ENCODE data around the gene CPPED1.
A peak's percentile ranks its signal among the peaks of the same experiment; 100 is the strongest.

CPPED1 gene

DNA sequence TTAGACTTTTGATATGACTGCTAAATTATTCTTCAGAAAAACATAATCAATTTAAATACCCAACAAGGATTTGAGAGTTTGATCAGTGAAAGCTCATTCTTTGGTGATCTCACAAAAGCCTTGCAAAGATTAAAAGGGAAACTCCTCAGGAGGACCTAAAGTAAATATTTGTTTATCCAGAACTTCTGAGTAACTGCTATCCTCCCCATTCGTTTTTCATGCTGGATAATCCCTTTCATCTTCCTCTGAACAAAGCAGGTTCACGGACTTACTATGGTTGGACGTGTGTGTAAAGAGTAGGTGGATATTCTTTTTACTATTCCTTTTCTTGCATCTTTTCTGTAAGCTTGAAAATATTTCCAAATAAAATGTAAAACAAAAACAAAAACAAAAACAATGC, 124.7 kb downstream of the CPPED1 start:
- no peak for DNase-seq

DNA sequence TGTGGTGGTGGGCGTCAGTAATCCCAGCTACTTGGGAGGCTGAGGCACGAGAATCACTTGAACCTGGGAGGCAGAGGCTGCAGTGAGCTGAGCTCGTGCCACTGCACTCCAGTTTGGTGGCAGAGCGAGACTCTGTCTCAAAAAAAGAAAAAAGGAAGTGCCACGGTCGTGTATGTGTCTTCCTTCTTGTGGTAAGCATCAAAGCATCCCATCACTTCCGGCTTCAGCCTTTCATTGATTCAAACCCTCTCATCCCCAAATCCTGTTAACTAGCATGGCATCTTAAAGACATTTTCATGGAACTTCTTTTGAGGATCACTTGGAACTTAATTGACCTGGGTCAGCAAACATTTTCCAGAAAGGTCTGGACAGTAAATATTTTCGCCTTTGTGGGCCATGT, 126.2 kb downstream of the CPPED1 start:
- no peak for DNase-seq

DNA sequence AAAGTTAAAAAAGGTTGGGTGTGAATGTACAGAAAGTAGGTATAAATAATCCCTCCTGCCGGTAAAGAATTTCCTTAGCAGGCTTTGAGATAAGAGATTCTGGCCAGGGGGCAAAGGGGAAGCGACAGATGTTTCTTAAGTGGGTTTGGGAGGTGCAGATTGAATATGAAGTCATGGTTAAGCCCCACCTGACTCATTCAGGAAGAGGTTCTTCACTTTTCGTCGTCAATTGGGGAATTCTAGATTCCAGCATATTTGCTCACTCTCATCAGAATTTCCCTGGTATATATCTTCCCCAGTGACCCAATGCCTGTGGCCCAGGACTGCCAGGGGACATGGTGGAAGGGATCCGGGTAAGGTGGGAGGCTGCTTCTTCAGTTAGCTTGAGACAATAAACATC, 127.8 kb downstream of the CPPED1 start:
- DNase-seq, result no peak

- DNase-seq, result no peak
These were observed 128.6 kb downstream of the CPPED1 start for GRCh38 chr16:12675046-12675445.

- no peak for DNase-seq
These were observed 129.2 kb downstream of the CPPED1 start for GRCh38 chr16:12674524-12674923.

GRCh38 chr16:12674071-12674470, 129.6 kb downstream of the CPPED1 start:
- DNase-seq, result no peak

DNA sequence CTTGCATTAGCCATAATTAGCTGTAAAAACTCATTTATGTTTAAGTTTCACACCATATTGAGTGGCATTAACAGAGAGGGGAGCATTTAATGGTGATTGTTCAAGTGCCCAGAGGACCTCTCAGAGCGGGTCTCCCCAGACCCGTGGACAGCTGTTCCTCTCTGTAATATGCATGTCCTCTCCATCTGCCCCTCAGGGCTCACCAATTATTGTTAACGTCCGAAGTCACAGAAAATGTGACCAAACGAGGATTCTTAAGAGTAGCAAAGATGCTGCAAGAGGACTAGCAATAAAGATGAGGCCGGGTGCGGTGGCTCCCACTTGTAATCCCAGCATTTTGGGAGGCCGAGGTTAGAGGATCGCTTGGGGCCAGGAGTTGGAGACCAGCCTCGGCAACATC, 130.2 kb downstream of the CPPED1 start:
- DNase-seq, result no peak

DNA sequence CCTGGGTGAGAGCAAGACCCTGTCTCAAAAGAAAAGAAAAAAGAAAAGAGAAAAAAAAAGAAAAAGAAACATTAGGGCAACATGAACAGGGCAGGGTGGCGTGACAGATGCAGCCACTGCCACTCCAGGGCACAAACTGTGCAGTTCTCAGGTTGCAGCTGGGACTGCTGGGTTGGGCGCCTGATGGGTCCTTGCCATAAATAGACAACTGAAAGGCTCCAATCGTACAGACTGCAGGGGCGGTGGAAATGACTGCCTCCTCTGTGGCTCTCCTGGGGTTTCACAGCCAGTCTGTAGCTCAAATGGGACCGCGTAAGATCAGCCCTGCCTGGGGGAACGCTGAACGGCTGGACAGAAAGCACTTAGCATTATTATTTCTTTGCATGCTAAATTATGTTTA, 130.7 kb downstream of the CPPED1 start:
- DNase-seq, result no peak

DNA sequence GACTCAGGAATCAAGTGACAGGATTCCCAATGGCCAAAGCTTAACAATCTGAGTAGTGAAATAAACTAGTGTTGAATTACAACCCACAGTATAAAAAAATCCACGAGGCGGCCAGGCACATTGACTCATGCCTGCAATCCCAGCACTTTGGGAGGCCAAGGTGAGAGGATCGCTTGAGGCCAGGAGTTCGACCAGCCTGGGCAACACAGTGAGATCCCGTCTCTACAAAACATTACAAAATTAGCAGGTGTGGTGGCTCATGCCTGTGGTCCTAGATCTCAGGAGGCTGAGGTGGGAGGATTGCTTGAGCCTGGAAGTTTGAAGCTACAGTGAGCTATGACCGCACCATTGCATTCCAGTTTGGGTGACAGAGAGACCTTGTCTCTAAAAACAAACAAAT, 133.8 kb downstream of the CPPED1 start:
- no peak for DNase-seq

DNA sequence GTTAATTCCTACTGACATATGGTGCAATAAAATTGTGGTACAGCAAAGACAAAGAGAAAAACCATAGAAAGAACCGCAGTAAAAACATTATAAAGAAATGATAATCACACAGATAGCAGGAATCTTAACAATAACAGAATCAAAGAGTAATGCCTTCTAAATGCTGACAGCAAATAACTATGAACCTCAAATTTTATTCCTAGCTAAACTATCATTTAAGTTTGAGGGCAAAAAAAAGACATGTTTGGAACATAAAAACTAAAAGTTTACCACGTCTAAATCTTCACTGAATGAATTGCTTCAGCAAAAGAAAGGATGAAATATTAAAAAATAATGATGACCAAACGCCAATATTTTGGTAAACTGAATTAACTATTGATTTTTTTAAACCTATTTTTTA, 135.8 kb downstream of the CPPED1 start:
- no peak for DNase-seq

DNA sequence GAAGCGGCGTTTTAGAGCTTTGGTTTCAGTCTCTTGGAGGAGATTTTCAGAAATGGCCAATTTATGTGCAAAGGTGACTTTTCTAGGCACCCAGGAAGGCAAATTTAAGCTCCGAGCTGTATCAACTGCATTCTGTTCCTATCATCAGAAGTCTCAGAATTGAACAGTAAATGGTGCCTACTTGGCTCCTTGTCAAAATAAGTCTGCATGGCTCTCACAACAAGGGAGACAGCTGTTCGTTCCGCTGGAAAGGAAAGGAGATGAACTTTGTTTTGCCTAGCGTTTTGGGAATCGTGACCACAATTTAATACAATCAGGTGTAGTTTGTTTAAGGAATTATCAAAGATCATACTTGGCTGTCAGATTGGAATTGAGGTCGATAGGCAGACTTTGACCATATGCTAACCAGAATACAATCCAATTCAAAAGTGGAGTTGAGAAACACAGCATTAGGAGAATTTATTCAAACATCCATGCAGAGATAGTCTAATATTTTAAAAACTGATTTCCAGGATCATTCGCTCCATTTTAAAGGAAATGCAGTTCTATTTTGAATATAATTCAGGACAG, 139.4 kb downstream of the CPPED1 start:
- no peak for DNase-seq

GRCh38 chr16:12661656-12662172, 142.0 kb downstream of the CPPED1 start:
- DNase-seq, result no peak

DNA sequence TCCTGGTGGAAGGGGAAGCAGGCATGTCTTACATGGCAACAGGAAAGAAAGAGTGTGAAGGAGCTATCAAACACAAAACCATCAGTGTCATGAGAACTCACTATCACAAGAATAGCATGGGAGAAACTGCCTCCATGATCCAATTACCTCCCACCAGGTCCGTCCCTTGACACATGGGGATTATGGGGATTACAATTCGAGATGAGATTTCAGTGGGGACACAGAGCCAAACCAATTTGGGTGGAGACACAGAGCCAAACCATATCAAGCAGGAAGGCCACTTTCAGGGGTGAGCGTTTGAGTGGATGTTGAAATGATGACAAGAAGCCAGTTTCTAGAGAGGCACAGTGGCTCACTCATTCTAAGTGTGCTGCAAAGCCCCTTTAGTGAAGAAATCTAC, 143.8 kb downstream of the CPPED1 start:
- DNase-seq, result no peak

DNA sequence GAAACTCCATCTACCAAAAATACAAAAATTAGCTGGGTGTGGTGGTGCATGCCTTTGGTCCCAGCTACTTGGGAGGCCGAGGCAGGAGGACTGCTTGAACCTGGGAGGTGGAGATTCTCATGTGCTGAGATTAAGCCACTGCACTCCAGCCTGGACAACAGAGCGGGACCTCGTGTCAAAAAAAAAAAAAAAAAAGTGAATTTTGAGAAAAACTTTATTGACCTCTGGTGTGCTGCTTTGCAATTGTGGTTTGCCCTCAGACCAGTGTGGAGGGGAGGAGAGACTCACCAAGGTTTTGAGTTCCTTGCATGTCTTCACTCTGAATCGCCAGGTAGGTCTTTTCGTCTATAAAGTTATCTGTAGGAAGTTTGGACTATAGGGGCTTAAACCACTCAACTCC, 145.2 kb downstream of the CPPED1 start:
- no peak for DNase-seq

- DNase-seq, result no peak
These were observed 148.2 kb downstream of the CPPED1 start for GRCh38 chr16:12655537-12655936.

DNA sequence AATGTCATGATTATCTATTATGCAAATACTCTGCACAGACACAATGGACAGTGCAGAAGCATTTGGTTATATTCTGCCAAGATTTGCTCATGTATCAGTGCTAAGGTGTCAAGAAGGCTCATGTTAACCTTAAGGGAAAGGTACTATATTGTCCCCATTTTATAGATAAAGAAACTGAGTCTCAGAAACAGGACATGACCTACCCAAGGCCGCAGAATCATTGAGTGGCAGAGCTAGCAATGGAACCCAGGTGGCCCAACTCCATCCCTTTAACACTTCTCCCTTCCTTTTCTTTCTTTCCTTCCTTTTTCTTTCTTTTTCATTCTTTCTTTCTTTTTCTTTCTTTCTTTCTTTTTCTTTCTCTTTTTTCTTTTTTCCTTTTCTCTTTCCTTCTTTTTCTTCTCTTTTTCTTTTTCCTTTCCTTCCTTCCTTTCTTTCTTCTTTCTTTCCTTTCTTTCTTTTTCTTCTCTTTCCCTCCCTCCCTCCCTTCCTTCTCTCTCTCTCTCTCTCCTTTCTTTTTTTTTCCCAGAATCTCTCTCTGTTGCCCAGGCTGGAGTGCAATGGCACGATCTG, 149.8 kb downstream of the CPPED1 start:
- no peak for DNase-seq

GRCh38 chr16:12652924-12653323, 150.8 kb downstream of the CPPED1 start:
- no peak for DNase-seq

DNA sequence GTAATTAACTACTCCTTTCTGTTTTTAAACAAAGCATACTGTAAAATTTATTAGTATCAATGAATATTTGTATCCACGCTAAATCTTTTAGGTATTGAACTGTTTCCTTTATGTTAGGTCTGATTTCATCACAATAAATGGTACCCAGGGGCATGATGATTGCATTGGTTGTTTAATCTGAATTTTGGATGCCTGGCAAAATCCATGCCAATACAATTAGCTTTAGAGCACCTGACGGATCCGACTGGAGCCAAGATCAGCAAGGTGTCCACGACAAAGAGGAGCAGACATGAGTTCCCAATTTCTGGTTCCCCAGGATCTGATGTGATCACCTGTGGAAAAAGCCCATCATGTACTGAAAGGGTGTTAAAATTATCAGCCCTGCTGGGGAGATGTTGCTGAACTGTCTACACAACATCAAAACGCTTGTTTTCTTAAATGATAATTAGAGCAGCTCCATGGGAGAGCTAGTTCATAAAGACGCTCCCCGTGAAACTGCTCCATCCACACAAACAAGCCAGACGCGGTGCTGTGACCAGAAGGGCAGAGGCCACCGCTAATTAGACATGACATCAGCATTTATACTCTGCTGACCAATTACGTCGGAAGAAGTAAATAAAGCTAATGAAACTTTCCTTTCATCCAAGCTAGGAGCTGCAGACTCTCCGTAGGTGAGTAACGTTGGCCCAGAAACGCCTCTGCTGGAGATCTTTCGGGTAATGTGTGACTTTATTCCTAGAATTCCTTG, 151.7 kb downstream of the CPPED1 start:
- DNase-seq, result no peak

DNA sequence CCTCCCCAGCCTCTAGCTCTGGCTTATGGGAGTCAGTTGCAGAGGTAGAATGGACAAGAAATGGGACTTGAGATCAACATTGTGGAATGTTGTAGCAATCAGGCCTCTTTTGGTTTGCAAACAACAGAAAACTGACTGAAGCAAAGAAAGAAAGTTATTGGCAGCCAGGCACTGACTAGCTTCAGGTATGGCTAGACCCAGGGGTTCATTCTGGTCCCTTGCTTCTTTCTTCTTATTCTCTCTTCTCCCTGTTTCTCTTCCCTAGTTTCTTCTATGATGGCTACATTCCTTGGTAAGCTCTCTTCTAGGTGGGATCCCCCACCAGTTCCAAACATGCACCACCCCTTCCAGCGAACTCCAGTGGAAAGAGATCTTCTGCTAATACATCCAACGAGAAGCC, 154.3 kb downstream of the CPPED1 start:
- DNase-seq, result no peak

DNA sequence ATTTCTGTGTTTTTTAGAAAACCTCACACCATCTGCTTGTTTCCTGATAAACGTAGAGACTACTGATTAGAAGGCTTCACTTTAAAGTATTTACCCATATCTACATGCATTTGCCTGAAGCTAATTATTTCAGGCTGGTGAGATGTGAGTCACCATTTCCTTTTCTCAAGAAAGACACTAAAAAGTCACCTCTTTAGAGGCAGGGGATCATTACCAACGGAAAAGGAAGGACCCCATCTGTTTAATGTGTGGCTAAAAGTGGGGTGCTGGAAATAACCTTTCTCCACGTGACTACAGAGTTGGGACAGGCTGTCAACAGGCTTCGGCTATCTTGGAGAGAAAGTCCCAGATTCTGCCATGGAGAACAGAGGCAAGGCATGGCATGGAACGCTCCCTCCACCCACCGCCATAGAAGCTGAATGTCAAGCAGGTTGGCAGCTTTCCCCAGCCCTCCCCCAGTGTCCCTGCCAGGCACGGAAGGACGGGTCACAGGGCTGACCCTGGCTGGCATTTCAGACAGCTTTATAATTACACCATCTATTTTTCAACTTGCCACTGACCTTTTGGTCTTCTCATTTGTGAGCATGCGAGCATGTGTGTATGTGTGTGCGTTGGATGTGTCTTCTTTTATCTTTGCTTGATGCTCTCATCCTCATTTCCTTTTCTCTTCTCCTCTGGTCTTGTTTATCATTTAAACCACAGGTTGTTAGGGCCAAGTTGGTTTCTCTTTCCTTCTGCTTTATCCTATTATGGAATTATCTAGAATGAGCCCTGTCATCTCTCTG, 157.0 kb downstream of the CPPED1 start:
- DNase-seq, result peak; percentile 25 to 27

- DNase-seq, result no peak
These were observed 157.6 kb downstream of the CPPED1 start for GRCh38 chr16:12646098-12646489.

- no peak for DNase-seq
These were observed 160.6 kb downstream of the CPPED1 start for GRCh38 chr16:12643034-12643455.

DNA sequence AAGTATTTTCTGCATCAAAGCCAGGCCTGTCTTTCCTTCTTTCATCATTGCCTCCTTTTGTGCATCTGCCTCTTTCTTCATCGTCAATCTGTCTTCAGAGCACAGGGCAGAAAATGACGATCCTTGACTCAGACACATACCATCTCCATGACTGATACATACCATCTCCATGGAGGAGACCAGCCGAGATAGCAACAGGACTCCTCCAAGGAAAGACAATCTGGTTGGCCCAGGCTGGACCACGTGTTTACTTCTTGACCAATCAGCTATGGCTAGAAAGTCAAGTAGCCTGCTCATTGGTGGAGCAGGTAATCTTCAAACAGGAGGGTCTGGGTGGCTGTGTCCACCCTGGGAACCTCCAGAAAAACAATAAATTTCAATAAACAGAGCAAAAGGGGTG, 164.6 kb downstream of the CPPED1 start:
- no peak for DNase-seq

- DNase-seq, result no peak
These were observed 166.7 kb downstream of the CPPED1 start for GRCh38 chr16:12637002-12637401.
